ENCODE data around the gene MEPCE. TPM values are rescaled to one million over a fixed set of nuclear protein-coding genes. Genes with fewer than 3 reads are reported as not detected.
"Not testable (repeated sequence)": the region's sequence is repeated elsewhere in the genome, so short reads cannot be mapped to it uniquely, and the experiment has no call there.

Gene MEPCE
- polyA plus RNA-seq, 4 donors = 52.4 to 69.2 (median 56.7) TPM

DNA sequence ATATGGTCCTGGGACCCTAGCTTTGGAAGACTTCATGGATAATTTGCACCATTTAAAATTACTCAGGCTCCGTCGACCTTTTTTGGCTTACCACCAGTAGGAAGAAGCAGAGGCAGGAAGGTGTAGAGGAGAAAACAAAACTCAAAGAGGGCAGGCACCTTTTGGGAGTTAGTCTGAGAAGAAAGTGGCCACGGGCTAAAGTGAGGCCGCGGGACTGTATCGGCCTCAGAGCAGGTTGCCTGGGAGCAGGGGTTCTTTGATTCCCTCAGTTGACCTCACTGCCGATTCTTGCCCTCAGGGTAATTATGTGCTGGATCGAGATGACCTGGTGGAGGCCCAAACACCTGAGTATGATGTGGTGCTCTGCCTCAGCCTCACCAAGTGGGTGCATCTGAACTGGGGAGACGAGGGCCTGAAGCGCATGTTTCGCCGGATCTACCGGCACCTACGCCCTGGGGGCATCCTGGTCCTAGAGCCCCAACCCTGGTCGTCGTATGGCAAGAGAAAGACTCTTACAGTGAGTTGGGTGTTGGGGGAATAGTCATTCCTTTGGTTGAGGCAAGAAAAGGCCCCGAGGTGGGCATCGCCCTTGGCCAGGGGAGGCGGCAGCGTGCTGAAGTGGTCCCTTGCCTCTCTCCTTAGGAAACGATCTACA lies 3.1 kb downstream of the MEPCE start:
- DNase-seq (ENCODE audit: low read depth in 4 of 4, low spot score in 2 of 4) = no peak

DNA sequence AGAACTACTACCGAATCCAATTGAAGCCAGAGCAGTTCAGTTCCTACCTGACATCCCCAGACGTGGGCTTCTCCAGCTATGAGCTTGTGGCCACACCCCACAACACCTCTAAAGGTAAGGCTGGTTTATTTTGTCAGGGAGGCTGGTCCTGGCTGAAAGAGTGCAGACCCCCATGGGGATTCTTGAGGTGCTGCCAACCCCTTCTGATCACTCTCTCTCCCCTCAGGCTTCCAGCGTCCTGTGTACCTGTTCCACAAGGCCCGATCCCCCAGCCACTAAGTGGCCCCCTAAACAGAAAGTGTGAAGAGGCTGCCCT lies 3.6 kb downstream of the MEPCE start:
- DNase-seq (ENCODE audit: low read depth in 4 of 4, low spot score in 2 of 4) = no peak

DNA sequence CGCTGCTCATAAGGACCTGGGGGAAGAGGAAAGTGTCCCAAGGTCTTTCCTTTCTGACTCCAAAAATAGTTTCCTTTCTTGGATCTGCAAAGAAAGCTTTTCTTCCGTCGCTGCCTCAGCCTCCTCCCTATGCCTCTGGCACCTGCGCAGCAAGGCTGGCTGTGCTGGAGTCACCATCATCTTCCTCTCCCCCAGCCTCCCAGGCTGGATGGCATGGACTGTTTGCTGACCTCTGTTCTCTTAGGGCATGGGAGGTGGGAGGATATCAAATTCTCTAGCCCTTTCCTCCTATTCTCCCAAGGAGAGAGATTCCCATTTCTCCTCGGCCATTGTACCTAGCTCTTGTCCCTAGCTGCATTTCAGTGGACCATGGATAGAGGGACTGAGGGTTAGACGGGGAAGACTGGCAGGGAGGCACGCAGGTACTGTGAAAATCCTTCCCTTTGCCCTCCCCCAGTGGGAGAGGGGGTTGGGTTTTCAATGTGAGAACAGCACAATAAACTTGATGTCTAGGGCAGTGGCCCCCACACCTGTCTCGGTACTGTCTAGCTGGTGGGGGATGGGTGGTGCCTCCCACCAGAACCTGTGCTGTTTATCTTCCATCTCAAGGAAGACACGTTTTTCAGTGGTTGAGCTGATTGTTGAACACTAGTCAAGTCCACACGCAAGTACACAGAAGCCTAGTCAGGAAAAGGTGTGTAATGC lies 4.1 kb downstream of the MEPCE start:
- DNase-seq (ENCODE audit: low read depth in 4 of 4, low spot score in 2 of 4) = no peak

GRCh38 chr7:100434297-100435144 lies 4.9 kb downstream of the MEPCE start:
- no peak for DNase-seq (ENCODE audit: low read depth in 4 of 4, low spot score in 2 of 4)

- no peak for DNase-seq (ENCODE audit: low read depth in 4 of 4, low spot score in 2 of 4)
Observed at GRCh38 chr7:100435401-100436304, 6.0 kb downstream of the MEPCE start.

DNA sequence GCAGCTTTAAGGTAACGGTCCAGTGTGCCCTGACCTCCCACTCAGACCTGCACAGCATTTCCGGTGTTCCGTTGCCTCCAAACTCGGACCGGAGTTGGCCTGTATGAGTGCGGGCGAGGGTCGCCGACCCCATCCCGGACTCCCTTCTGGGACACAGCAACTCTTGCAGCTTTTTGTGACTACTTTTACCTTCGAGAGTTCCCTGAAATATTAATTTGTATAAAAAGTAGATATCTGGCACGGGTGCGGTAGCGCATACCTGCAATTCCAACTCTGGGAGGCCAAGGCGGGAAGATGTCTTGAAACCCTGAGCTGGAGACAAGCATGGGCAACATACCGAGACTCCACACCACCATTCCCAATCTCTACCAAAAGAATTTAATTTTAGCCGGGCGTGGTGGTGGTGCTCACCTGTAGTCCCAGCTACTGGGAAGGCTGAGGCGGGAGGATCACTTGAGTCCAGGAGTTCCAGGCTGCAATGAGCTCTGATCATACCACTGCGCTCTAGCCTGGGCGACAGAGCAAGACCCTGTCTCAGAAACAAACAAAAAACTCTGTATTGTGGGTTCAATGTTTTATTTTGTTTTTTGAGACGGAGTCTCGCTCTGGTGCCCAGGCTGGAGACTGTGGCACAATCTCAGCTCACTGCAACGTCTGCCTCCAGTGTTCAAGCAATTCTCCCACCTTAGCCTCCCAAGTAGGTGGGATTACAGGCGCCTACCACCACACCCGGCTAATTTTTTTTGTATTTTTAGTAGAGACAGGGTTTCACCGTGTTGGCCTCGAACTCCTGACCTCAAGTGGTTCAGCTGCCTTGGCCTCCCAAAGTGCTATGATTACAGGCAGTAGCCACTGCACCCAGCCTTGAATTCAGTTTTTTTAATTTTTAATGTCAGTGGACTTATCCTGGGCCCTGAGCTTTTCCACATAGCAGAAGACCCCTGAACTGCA lies 7.8 kb downstream of the MEPCE start:
- DNase-seq (ENCODE audit: low read depth in 4 of 4, low spot score in 2 of 4) = no peak

- DNase-seq (ENCODE audit: low read depth in 4 of 4, low spot score in 2 of 4) = no peak
Observed at GRCh38 chr7:100438172-100438571, 8.5 kb downstream of the MEPCE start.

GRCh38 chr7:100438731-100439130 lies 9.1 kb downstream of the MEPCE start:
- DNase-seq (ENCODE audit: low read depth in 4 of 4, low spot score in 2 of 4) = not testable (repeated sequence)

DNA sequence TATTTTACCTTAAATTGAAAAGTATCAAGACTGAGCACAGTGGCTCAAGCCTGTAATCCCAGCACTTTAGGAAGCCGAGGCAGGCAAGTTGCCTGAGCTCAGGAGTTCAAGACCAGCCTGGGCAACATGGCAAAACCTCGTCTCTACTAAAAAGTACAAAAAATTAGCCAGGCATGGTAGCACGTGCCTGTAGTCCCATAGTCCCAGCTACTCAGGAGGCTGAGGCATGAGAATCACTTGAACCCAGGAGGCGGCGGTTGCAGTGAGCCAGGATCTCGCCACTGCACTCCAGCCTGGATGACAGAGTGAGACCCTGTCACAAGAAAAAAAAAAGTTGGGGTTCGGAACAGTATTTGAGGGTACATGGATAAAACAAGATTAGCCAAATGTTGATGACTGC lies 9.6 kb downstream of the MEPCE start:
- not testable (repeated sequence) for DNase-seq (ENCODE audit: low read depth in 4 of 4, low spot score in 2 of 4)

DNA sequence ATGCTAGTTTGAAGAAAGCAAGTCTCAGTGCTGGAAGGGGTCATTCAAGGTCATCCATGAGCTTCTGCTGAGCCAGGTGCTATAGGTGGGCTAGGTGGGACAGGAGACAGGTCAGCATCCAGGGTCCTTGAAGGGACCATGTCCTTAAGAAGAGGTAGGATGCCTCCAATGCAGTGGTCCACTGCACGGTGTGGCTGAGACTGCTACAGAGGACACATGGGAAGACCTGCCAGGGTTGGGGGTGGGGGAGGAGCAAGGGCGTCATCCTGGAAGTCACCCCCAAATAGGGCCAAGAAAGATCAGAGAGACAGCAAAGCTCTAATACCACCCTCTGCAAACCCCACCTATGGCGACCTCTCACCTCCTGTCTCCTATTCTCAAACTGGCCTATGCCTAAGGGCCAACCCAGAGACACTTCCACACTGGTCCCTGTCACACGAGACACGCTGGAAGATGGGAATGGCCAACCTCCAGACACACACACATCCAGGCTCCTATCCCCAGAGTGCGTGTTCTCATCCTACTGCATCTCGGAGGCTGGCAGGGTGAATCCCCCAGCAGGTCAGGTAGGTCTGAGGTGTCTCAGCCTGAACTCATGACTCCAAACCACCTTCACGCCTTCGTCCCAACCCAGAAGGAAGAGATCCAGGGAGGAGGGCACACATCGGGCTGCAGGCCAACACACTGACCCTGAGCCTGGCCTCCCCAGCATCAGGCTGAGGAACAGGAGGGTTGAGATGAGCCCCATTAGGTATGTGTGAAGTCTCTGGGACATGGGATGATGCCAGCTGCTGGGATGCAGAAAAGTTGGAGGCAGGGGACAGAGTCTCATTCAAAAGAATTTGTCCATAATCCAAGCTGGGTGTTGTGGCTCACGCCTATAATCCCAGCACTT lies 12.3 kb downstream of the MEPCE start:
- DNase-seq (ENCODE audit: low read depth in 4 of 4, low spot score in 2 of 4) = no peak

DNA sequence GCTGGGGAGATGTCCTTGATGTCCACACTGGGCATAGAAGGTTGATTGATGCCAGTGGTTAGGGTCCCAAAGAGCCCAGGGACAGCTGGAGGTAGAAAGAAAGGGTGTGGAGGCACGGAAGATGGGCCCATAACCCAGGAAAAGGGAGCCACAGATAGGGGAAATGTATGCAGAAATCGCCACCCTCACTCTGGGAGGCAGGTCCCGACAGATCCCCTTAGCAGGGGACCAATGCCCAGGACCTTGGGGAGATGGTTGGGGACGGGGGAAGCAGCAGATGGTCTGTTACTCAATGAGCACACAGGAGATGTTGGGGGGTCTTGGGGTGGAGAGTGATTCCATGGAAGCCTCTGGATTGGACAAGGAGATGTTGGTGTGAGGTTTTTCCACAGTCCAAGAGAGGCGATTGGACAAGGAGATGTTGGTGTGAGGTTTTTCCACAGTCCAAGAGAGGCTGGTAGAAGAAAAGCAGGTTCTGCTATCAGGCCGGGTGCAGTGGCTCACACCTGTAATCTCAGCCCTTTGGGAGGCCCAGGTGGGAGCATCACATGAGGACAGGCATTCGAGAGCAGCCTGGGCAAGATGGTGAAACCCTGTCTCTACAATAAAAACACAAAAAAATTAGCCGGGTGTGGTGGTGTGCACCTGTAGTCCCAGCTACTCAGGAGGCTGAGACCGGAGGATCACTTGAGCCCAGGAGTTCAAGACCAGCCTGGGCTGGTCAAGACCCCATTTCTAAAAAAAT lies 13.6 kb downstream of the MEPCE start:
- DNase-seq (ENCODE audit: low read depth in 4 of 4, low spot score in 2 of 4) = no peak

DNA sequence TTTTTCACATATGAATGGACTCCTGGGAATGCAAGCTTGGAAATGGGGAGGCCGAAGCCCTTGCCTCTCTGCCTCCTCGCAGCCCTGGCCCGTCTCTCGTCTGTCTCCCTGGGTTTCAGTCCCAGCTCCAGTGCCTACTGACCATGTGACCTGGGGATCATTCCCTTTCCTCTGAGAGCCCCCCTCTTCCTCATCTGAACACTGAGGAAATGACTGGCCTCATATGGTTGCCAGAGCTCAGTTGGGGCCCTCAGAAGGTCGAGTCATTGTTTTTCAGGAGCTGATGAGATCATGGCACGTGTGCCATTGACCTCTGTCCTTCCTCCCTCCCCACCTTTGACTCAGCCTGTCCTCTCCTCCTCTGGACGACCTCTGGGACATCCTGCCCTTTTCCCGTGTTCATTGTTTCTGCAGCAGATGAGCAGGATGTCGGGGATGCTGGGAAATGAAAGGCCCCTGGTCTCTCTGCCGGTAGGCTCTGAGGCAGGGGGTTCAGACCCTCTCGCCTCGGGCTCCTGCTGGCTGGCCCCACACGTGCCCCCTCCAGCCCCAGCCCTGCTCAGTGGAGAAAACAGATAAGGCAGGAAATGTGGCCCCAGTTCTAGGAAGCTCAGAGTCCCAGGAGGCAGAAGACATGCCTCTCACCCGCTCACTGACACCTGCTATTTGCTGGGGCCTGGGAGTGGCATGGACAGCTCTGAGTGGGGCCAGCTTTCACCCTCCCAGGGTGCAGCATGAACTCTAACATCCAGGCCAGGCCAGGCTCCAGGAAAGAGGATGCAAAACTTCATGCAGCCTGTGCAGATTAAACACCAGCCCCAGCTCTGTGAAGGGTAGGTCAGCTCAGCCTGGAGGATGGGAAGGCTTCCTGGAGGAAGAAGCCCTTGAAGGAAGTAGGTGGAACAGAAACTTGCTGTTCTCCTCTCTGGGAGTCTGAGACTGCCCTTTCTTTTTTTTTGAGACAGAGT lies 15.0 kb downstream of the MEPCE start:
- no peak for DNase-seq (ENCODE audit: low read depth in 4 of 4, low spot score in 2 of 4)

GRCh38 chr7:100446040-100446439 lies 16.4 kb downstream of the MEPCE start:
- DNase-seq (ENCODE audit: low read depth in 4 of 4, low spot score in 2 of 4) = no peak

DNA sequence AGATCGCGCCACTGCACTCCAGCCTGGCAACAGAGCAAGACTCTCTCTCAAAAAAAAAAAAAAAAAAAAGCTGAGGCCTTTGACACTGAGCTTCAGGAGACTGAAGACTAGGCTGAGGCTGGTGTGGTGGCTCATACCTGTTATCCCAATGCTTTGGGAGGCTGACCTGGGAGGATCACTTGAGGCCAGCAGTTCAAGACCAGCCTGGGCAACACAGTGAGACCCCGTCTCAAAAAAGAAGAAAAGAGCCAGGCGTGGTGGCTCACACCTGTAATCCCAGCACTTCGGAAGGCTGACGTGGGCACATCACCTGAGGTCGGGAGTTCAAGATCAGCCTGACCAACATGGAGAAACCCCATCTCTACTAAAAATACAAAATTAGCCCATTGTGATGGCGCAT lies 17.7 kb downstream of the MEPCE start:
- DNase-seq (ENCODE audit: low read depth in 4 of 4, low spot score in 2 of 4) = not testable (repeated sequence)

- no peak for DNase-seq (ENCODE audit: low read depth in 4 of 4, low spot score in 2 of 4)
Observed at GRCh38 chr7:100449190-100449795, 19.7 kb downstream of the MEPCE start.

DNA sequence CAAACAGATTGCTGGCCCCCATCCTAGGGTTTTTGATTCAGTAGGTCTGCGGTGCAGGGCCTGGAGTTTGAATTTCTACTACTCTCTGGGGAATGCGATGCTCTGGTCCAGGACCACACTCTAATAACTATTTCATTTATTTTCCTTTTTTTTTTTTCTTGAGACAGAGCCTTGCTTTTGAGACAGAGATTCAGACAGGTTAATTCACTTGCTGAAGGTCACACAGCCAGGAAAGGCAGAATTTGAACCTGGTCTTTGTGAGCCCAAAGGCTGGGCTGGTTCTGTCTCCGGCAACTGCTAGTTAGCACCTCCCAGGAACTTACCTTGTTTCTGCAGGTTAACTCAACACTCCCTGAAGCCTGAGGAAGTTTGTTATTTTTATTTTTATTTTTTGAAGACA lies 22.9 kb downstream of the MEPCE start:
- no peak for DNase-seq (ENCODE audit: low read depth in 4 of 4, low spot score in 2 of 4)

All from left renal cortex interstitium (tissue), 4 donors.